GM12878 (cell line): Measurements from ENCODE around the gene TBC1D22B. TPM values are rescaled to one million over a fixed set of nuclear protein-coding genes. Genes with fewer than 3 reads are reported as not detected.

Experiments
- BRCA1 ChIP-seq: IDR thresholded peaks from 2 replicates; pipeline ENCODE4 v1.6.1; 2011; ENCODE audit warnings: low read depth, low read length, improper control_type of control experiment
- CBX3 ChIP-seq: fragments of 200-600 bp; sonication (generic); IDR thresholded peaks from 2 replicates; pipeline ENCODE4 v1.6.1; 2016; ENCODE audit warnings: low read depth, borderline replicate concordance
- CHD2 ChIP-seq: IDR thresholded peaks from 2 replicates; pipeline ENCODE4 v1.6.1; 2011; ENCODE audit warnings: low read depth, low read length, improper control_type of control experiment, borderline replicate concordance
- FOS ChIP-seq: IDR thresholded peaks from 3 replicates; pipeline ENCODE4 v1.6.1; 2011; ENCODE audit warnings: borderline replicate concordance; ENCODE audit not compliant: insufficient read length; ENCODE audit errors: extremely low read depth
- HDGF ChIP-seq: fragments of 450-650 bp; IDR thresholded peaks from 2 replicates; pipeline ENCODE4 v1.6.1; 2016; ENCODE audit warnings: antibody characterized with exemption
- IKZF2 ChIP-seq, 2 experiments: fragments of 450-650 bp; IDR thresholded peaks; 2 replicates each; pipeline ENCODE4 v1.6.1; 2017; ENCODE audit warnings: mild to moderate bottlenecking in 2 of 2, moderate library complexity in 2 of 2
- JUND ChIP-seq: IDR thresholded peaks from 2 replicates; pipeline ENCODE4 v1.6.1; 2012; ENCODE audit warnings: low read depth, mild to moderate bottlenecking, low read length, improper control_type of control experiment, moderate library complexity
- KAT2A ChIP-seq: conservative IDR thresholded peaks from 2 replicates; pipeline ENCODE4 v1.6.1; 2011; ENCODE audit warnings: low read depth, low read length; ENCODE audit not compliant: control insufficient read depth
- NFYA ChIP-seq: IDR thresholded peaks from 2 replicates; pipeline ENCODE4 v1.6.1; 2011; ENCODE audit warnings: low read depth, mild to moderate bottlenecking, low read length, improper control_type of control experiment, borderline replicate concordance
- SMC3 ChIP-seq: IDR thresholded peaks from 2 replicates; pipeline ENCODE4 v1.6.1; 2011; ENCODE audit warnings: low read length, improper control_type of control experiment, borderline replicate concordance
- polyA plus RNA-seq, 11 experiments: library from polyadenylated mRNA; depleted of rRNA in 4 of 11; unstranded in 6 of 11; stranded (reverse) in 5 of 11; fragments of >200 nt; fragmentation: Nextera tagmentation in 4 of 11; fragmentation: Illumina TruSeq in 1 of 11; extraction: Ambion mirVana in 4 of 11; extraction: Trizol in 1 of 11; gene quantifications; 1 replicate in 1 of 11; 2 replicates in 10 of 11; pipeline versions ENCODE4 v1.2.1 to v1.2.3, GENCODE V29; 2011 to 2016; ENCODE audit warnings: inconsistent platforms in 2 of 11, missing spikeins in 2 of 11, low read depth in 1 of 11
- total RNA-seq, 4 experiments: library from RNA; depleted of rRNA in 3 of 4; stranded (reverse); fragments of >200 nt in 3 of 4; fragmentation: Illumina TruSeq in 1 of 4; extraction: Trizol in 1 of 4; gene quantifications; 2 replicates each; pipeline versions ENCODE4 v1.2.1 to v1.2.3, GENCODE V29; 2013 to 2021
- TF ChIP-seq, protein P1 (sequence below): fragments of 150-350 bp; IDR thresholded peaks from 2 replicates; pipeline ENCODE4 v1.6.1; 2016; ENCODE audit warnings: low read depth, low read length
- TF ChIP-seq, protein P2 (sequence below): fragments of 450-650 bp; conservative IDR thresholded peaks from 2 replicates; pipeline ENCODE4 v1.6.1; 2017; ENCODE audit warnings: mild to moderate bottlenecking, moderate library complexity
- TF ChIP-seq, protein P3 (sequence below): fragments of 450-650 bp; IDR thresholded peaks from 2 replicates; pipeline ENCODE4 v1.6.1; 2018; ENCODE audit warnings: mild to moderate bottlenecking, low read depth, moderate library complexity; ENCODE audit not compliant: partially characterized antibody
- TF ChIP-seq, protein P4 (sequence below): fragments of 450-650 bp; IDR thresholded peaks from 2 replicates; pipeline ENCODE4 v1.6.1; 2017; ENCODE audit warnings: mild to moderate bottlenecking, moderate library complexity
- TF ChIP-seq, protein P5 (sequence below): fragments of 450-650 bp; IDR thresholded peaks from 2 replicates; pipeline ENCODE4 v1.6.1; 2017; ENCODE audit warnings: low read depth, mild to moderate bottlenecking, moderate library complexity

Gene TBC1D22B
- total and polyA plus RNA-seq, 10 of the 15 experiments (the other 5 are each of a cell fraction or from before 2014, with no cell fraction given), result 3.4 to 18.7 (median 14.1) TPM

DNA sequence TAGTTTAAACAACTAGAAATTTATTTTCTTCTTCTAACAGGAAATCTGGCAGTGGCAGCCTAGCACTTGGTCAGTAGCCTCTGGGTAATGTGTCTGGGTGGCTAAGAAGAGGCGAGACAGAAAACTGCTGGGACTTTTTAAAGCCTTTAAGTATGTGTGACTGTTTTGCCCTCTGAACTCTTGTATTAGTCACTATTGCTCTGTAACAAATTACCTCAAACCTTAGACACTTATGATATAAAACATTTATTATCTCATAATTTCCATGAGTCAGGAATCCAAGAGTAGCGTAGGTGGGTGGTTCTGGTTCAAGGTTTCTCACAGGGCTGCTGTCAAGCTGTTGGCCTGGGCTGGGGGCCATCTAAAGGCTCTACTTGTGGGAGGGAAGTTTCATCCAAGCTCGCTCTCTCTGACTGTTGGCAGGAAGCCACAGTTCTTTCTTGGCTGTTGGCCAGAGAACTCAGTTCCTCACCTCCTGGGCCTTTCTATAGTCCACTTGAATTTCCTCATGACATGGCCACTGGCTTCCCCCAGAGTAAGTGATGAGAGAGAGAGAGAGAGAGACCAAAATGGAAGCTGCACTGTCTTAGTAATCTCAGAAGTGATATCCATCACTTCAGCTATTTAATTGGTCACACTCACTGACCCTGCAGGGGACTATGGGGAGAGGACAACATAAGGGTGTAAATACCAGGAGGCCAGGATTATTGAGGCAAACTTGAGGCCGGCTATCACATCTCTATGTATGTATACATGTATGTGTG lies 17.4 kb upstream of the TBC1D22B start (continued):
- TF ChIP-seq, protein P1, sequence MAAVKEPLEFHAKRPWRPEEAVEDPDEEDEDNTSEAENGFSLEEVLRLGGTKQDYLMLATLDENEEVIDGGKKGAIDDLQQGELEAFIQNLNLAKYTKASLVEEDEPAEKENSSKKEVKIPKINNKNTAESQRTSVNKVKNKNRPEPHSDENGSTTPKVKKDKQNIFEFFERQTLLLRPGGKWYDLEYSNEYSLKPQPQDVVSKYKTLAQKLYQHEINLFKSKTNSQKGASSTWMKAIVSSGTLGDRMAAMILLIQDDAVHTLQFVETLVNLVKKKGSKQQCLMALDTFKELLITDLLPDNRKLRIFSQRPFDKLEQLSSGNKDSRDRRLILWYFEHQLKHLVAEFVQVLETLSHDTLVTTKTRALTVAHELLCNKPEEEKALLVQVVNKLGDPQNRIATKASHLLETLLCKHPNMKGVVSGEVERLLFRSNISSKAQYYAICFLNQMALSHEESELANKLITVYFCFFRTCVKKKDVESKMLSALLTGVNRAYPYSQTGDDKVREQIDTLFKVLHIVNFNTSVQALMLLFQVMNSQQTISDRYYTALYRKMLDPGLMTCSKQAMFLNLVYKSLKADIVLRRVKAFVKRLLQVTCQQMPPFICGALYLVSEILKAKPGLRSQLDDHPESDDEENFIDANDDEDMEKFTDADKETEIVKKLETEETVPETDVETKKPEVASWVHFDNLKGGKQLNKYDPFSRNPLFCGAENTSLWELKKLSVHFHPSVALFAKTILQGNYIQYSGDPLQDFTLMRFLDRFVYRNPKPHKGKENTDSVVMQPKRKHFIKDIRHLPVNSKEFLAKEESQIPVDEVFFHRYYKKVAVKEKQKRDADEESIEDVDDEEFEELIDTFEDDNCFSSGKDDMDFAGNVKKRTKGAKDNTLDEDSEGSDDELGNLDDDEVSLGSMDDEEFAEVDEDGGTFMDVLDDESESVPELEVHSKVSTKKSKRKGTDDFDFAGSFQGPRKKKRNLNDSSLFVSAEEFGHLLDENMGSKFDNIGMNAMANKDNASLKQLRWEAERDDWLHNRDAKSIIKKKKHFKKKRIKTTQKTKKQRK, result no peak
- TF ChIP-seq CHD2, result no peak
- TF ChIP-seq BRCA1, result no peak
- TF ChIP-seq HDGF, result no peak
- TF ChIP-seq FOS, result no peak
- TF ChIP-seq, protein P2, sequence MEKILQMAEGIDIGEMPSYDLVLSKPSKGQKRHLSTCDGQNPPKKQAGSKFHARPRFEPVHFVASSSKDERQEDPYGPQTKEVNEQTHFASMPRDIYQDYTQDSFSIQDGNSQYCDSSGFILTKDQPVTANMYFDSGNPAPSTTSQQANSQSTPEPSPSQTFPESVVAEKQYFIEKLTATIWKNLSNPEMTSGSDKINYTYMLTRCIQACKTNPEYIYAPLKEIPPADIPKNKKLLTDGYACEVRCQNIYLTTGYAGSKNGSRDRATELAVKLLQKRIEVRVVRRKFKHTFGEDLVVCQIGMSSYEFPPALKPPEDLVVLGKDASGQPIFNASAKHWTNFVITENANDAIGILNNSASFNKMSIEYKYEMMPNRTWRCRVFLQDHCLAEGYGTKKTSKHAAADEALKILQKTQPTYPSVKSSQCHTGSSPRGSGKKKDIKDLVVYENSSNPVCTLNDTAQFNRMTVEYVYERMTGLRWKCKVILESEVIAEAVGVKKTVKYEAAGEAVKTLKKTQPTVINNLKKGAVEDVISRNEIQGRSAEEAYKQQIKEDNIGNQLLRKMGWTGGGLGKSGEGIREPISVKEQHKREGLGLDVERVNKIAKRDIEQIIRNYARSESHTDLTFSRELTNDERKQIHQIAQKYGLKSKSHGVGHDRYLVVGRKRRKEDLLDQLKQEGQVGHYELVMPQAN, result no peak
- no peak for TF ChIP-seq JUND
- no peak for TF ChIP-seq CBX3
- TF ChIP-seq, protein P3, sequence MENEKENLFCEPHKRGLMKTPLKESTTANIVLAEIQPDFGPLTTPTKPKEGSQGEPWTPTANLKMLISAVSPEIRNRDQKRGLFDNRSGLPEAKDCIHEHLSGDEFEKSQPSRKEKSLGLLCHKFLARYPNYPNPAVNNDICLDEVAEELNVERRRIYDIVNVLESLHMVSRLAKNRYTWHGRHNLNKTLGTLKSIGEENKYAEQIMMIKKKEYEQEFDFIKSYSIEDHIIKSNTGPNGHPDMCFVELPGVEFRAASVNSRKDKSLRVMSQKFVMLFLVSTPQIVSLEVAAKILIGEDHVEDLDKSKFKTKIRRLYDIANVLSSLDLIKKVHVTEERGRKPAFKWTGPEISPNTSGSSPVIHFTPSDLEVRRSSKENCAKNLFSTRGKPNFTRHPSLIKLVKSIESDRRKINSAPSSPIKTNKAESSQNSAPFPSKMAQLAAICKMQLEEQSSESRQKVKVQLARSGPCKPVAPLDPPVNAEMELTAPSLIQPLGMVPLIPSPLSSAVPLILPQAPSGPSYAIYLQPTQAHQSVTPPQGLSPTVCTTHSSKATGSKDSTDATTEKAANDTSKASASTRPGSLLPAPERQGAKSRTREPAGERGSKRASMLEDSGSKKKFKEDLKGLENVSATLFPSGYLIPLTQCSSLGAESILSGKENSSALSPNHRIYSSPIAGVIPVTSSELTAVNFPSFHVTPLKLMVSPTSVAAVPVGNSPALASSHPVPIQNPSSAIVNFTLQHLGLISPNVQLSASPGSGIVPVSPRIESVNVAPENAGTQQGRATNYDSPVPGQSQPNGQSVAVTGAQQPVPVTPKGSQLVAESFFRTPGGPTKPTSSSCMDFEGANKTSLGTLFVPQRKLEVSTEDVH, result no peak
- TF ChIP-seq, protein P4, sequence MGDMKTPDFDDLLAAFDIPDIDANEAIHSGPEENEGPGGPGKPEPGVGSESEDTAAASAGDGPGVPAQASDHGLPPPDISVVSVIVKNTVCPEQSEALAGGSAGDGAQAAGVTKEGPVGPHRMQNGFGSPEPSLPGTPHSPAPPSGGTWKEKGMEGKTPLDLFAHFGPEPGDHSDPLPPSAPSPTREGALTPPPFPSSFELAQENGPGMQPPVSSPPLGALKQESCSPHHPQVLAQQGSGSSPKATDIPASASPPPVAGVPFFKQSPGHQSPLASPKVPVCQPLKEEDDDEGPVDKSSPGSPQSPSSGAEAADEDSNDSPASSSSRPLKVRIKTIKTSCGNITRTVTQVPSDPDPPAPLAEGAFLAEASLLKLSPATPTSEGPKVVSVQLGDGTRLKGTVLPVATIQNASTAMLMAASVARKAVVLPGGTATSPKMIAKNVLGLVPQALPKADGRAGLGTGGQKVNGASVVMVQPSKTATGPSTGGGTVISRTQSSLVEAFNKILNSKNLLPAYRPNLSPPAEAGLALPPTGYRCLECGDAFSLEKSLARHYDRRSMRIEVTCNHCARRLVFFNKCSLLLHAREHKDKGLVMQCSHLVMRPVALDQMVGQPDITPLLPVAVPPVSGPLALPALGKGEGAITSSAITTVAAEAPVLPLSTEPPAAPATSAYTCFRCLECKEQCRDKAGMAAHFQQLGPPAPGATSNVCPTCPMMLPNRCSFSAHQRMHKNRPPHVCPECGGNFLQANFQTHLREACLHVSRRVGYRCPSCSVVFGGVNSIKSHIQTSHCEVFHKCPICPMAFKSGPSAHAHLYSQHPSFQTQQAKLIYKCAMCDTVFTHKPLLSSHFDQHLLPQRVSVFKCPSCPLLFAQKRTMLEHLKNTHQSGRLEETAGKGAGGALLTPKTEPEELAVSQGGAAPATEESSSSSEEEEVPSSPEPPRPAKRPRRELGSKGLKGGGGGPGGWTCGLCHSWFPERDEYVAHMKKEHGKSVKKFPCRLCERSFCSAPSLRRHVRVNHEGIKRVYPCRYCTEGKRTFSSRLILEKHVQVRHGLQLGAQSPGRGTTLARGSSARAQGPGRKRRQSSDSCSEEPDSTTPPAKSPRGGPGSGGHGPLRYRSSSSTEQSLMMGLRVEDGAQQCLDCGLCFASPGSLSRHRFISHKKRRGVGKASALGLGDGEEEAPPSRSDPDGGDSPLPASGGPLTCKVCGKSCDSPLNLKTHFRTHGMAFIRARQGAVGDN, result no peak
- peak; percentile 77 to 78; a peak in 3 of 4 replicates for TF ChIP-seq IKZF2 (IDR thresholded peaks at IDR 0.05)
- TF ChIP-seq KAT2A, result no peak
- no peak for TF ChIP-seq NFYA
- TF ChIP-seq, protein P5, sequence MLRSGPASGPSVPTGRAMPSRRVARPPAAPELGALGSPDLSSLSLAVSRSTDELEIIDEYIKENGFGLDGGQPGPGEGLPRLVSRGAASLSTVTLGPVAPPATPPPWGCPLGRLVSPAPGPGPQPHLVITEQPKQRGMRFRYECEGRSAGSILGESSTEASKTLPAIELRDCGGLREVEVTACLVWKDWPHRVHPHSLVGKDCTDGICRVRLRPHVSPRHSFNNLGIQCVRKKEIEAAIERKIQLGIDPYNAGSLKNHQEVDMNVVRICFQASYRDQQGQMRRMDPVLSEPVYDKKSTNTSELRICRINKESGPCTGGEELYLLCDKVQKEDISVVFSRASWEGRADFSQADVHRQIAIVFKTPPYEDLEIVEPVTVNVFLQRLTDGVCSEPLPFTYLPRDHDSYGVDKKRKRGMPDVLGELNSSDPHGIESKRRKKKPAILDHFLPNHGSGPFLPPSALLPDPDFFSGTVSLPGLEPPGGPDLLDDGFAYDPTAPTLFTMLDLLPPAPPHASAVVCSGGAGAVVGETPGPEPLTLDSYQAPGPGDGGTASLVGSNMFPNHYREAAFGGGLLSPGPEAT, result no peak
- no peak for TF ChIP-seq SMC3
